ENCODE data around the gene AGRN. TPM values are rescaled to one million over a fixed set of nuclear protein-coding genes. Genes with fewer than 3 reads are reported as not detected.
"Not testable (repeated sequence)": the region's sequence is repeated elsewhere in the genome, so short reads cannot be mapped to it uniquely, and the experiment has no call there.

Gene AGRN
- total RNA-seq, 1 donor from 2014 or later, result 27.6 TPM

- Mint-ChIP-seq H3K27ac (peak overlapping the region; percentile 89), H3K4me1 (ENCODE audit: low read depth) (peaks cover 29% of the 10 kb centered on the region), H3K4me3 (ENCODE audit: low read depth) (peak overlapping the region; percentile 84)
- intact Hi-C loops (cut with micrococcal nuclease), result loop anchor here (1.0 to 10.0 kb wide), 2 partner anchors 7 to 192 kb away; partner anchors contain the start of gene TNFRSF18
- H3K27me3 Mint-ChIP-seq (ENCODE audit: low read depth); H3K9me3 Mint-ChIP-seq; DNase-seq (ENCODE audit: low spot score); H3K36me3 Mint-ChIP-seq (ENCODE audit: low read depth): not testable (repeated sequence)
Measured at GRCh38 chr1:1012736-1013104, 7.2 kb upstream of the AGRN start.

- Mint-ChIP-seq H3K27me3 (ENCODE audit: low read depth) (peaks cover 2% of the 10 kb centered on the region), H3K9me3 (no peaks in the 10 kb centered on the region), H3K36me3 (ENCODE audit: low read depth) (peaks cover 3% of the 10 kb centered on the region), H3K4me3 (ENCODE audit: low read depth) (peak within 1 kb of the TSS; percentile 84), H3K27ac (peak within 1 kb of the TSS; percentile 89), H3K4me1 (ENCODE audit: low read depth) (peaks cover 29% of the 10 kb centered on the region)
- intact Hi-C loops (cut with micrococcal nuclease), result loop anchor here (1.0 to 10.0 kb wide), 2 partner anchors 8 to 191 kb away; partner anchors contain the start of gene TNFRSF18
- DNase-seq (ENCODE audit: low spot score), result peak; percentile 88
Measured at GRCh38 chr1:1013105-1013921, 6.6 kb upstream of the AGRN start, which contains the start of gene ISG15. TSS of gene ISG15 (plus strand) at chr1:1013497. CDS start at chr1:1013574, 77 bp downstream.

GRCh38 chr1:1013922-1014648 is 5.8 kb upstream of the AGRN start:
- no peaks in the 10 kb centered on the region for H3K9me3 Mint-ChIP-seq
- intact Hi-C loops (cut with micrococcal nuclease), result loop anchor here (1.0 to 10.0 kb wide), 2 partner anchors 9 to 191 kb away; partner anchors contain the start of gene TNFRSF18
- peak overlapping the region; percentile 89 for H3K27ac Mint-ChIP-seq
- DNase-seq (ENCODE audit: low spot score), result no peak
- H3K36me3 Mint-ChIP-seq (ENCODE audit: low read depth), result peaks cover 3% of the 10 kb centered on the region
- H3K4me1 Mint-ChIP-seq (ENCODE audit: low read depth), result peaks cover 28% of the 10 kb centered on the region
- H3K27me3 Mint-ChIP-seq (ENCODE audit: low read depth), result peaks cover under 1% of the 10 kb centered on the region
- H3K4me3 Mint-ChIP-seq (ENCODE audit: low read depth), result peak overlapping the region; percentile 84

- intact Hi-C loops (cut with micrococcal nuclease), result loop anchor here (10.0 kb wide), 1 partner anchor 190 kb away; the partner anchor contains the start of gene TNFRSF18
- no peaks in the 10 kb centered on the region for H3K27me3 Mint-ChIP-seq (ENCODE audit: low read depth)
- peak overlapping the region; percentile 67 for H3K27ac Mint-ChIP-seq
- H3K4me1 Mint-ChIP-seq (ENCODE audit: low read depth), result peaks cover 27% of the 10 kb centered on the region
- DNase-seq (ENCODE audit: low spot score), result no peak
- H3K4me3 Mint-ChIP-seq (ENCODE audit: low read depth), result peak overlapping the region; percentile 84
- peaks cover 3% of the 10 kb centered on the region for H3K36me3 Mint-ChIP-seq (ENCODE audit: low read depth)
- no peaks in the 10 kb centered on the region for H3K9me3 Mint-ChIP-seq
Measured at GRCh38 chr1:1014799-1015681, 4.9 kb upstream of the AGRN start.

- not testable (repeated sequence) for DNase-seq (ENCODE audit: low spot score); H3K27ac Mint-ChIP-seq; H3K36me3 Mint-ChIP-seq (ENCODE audit: low read depth); H3K9me3 Mint-ChIP-seq
- Mint-ChIP-seq H3K4me1 (ENCODE audit: low read depth) (peaks cover 25% of the 10 kb centered on the region), H3K4me3 (ENCODE audit: low read depth) (peak overlapping the region; percentile 13), H3K27me3 (ENCODE audit: low read depth) (peaks cover 11% of the 10 kb centered on the region)
- intact Hi-C loops (cut with micrococcal nuclease), result loop anchor here (10.0 kb wide), 1 partner anchor 187 kb away; the partner anchor contains the start of gene TNFRSF18
Measured at GRCh38 chr1:1017397-1018320, 2.3 kb upstream of the AGRN start.

GRCh38 chr1:1018321-1018685 is 1.6 kb upstream of the AGRN start:
- not testable (repeated sequence) for H3K36me3 Mint-ChIP-seq (ENCODE audit: low read depth); H3K27ac Mint-ChIP-seq; DNase-seq (ENCODE audit: low spot score); H3K9me3 Mint-ChIP-seq
- intact Hi-C loops (cut with micrococcal nuclease), result loop anchor here (10.0 kb wide), 1 partner anchor 186 kb away; the partner anchor contains the start of gene TNFRSF18
- Mint-ChIP-seq H3K27me3 (ENCODE audit: low read depth) (peaks cover 17% of the 10 kb centered on the region), H3K4me3 (ENCODE audit: low read depth) (peak overlapping the region; percentile 13), H3K4me1 (ENCODE audit: low read depth) (peaks cover 20% of the 10 kb centered on the region)

- peak overlapping the region; percentile 66 for H3K4me3 Mint-ChIP-seq (ENCODE audit: low read depth)
- H3K27ac Mint-ChIP-seq, result no peak overlapping the region
- no peaks in the 10 kb centered on the region for H3K9me3 Mint-ChIP-seq
- peaks cover 17% of the 10 kb centered on the region for H3K27me3 Mint-ChIP-seq (ENCODE audit: low read depth)
- intact Hi-C loops (cut with micrococcal nuclease), result loop anchor here (10.0 kb wide), 1 partner anchor 185 kb away; the partner anchor contains the start of gene TNFRSF18
- H3K36me3 Mint-ChIP-seq (ENCODE audit: low read depth), result peaks cover 3% of the 10 kb centered on the region
- H3K4me1 Mint-ChIP-seq (ENCODE audit: low read depth), result peaks cover 11% of the 10 kb centered on the region
- peak; percentile 73 for DNase-seq (ENCODE audit: low spot score)
Measured at GRCh38 chr1:1019122-1019999, 559 bp upstream of the AGRN start.

- peaks cover 17% of the 10 kb centered on the region for H3K27me3 Mint-ChIP-seq (ENCODE audit: low read depth)
- H3K4me3 Mint-ChIP-seq (ENCODE audit: low read depth), result peak overlapping the region; percentile 52
- peaks cover 3% of the 10 kb centered on the region for H3K36me3 Mint-ChIP-seq (ENCODE audit: low read depth)
- no peak for DNase-seq (ENCODE audit: low spot score)
- no peaks in the 10 kb centered on the region for H3K9me3 Mint-ChIP-seq
- peaks cover 6% of the 10 kb centered on the region for H3K4me1 Mint-ChIP-seq (ENCODE audit: low read depth)
- intact Hi-C loops (cut with micrococcal nuclease), result loop anchor here (5.0 kb wide), 1 partner anchor 42 kb away; no protein-coding TSS in a partner anchor
- H3K27ac Mint-ChIP-seq, result no peak overlapping the region
Measured at GRCh38 chr1:1020415-1021009, 592 bp downstream of the AGRN start.

GRCh38 chr1:1021010-1021919 is 1.3 kb downstream of the AGRN start:
- Mint-ChIP-seq H3K9me3 (no peaks in the 10 kb centered on the region), H3K4me3 (ENCODE audit: low read depth) (peak overlapping the region; percentile 52)
- intact Hi-C loops (cut with micrococcal nuclease), result loop anchor here (5.0 kb wide), 1 partner anchor 41 kb away; no protein-coding TSS in a partner anchor

GRCh38 chr1:1021920-1022259 is 2.0 kb downstream of the AGRN start:
- intact Hi-C loops (cut with micrococcal nuclease), result loop anchor here (5.0 kb wide), 1 partner anchor 40 kb away; no protein-coding TSS in a partner anchor
- peaks cover 17% of the 10 kb centered on the region for H3K27me3 Mint-ChIP-seq (ENCODE audit: low read depth)
- no peak for DNase-seq (ENCODE audit: low spot score)
- H3K9me3 Mint-ChIP-seq, result no peaks in the 10 kb centered on the region
- no peak overlapping the region for H3K4me3 Mint-ChIP-seq (ENCODE audit: low read depth)
- H3K36me3 Mint-ChIP-seq (ENCODE audit: low read depth), result peaks cover 3% of the 10 kb centered on the region
- no peak overlapping the region for H3K27ac Mint-ChIP-seq
- H3K4me1 Mint-ChIP-seq (ENCODE audit: low read depth), result peaks cover 6% of the 10 kb centered on the region

More at GRCh38 chr1:1021010-1021919, 1.3 kb downstream of the AGRN start:
- no peak for DNase-seq (ENCODE audit: low spot score)
- Mint-ChIP-seq H3K4me1 (ENCODE audit: low read depth) (peaks cover 6% of the 10 kb centered on the region), H3K27ac (no peak overlapping the region), H3K27me3 (ENCODE audit: low read depth) (peaks cover 17% of the 10 kb centered on the region), H3K36me3 (ENCODE audit: low read depth) (peaks cover 3% of the 10 kb centered on the region)
